SU-DHL-6 (cell line): ENCODE measurements around the gene TACO1.

ENCODE experiments used
- EZH2phosphoT487 ChIP-seq: fragments of 200-600 bp; sonication (generic), shearing (Covaris generic); conservative IDR thresholded peaks from 2 replicates; pipeline ENCODE4 v1.6.1; 2018; ENCODE audit warnings: mild to moderate bottlenecking, antibody characterized with exemption, low read length, moderate library complexity, mixed read lengths
- TF ChIP-seq, protein P1 (sequence below): fragments of 200-600 bp; sonication (generic); IDR thresholded peaks from one replicate; pipeline ENCODE4 v1.5.1; 2017; ENCODE audit warnings: antibody characterized with exemption, mild to moderate bottlenecking, low read length, moderate library complexity; ENCODE audit not compliant: insufficient read depth, poor library complexity, severe bottlenecking

DNA sequence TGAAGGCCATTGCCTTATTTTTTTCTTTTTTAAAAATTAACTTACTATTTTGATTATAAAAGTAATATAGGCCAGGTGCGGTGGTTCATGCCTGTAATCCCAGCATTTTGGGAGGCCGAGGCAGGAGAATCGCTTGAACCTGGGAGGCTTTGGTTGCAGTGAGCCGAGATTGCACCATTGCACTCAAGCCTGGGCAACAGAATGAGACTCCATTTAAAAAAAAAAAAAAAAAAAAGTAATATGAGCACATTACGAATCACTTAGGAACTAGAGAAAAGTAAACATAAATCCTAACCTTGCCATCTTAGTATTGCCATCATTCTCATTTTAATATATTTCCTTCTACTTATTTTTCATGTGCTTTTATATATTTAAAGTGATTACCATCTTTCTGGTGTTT, 12.9 kb upstream of the TACO1 start:
- TF ChIP-seq, protein P1, sequence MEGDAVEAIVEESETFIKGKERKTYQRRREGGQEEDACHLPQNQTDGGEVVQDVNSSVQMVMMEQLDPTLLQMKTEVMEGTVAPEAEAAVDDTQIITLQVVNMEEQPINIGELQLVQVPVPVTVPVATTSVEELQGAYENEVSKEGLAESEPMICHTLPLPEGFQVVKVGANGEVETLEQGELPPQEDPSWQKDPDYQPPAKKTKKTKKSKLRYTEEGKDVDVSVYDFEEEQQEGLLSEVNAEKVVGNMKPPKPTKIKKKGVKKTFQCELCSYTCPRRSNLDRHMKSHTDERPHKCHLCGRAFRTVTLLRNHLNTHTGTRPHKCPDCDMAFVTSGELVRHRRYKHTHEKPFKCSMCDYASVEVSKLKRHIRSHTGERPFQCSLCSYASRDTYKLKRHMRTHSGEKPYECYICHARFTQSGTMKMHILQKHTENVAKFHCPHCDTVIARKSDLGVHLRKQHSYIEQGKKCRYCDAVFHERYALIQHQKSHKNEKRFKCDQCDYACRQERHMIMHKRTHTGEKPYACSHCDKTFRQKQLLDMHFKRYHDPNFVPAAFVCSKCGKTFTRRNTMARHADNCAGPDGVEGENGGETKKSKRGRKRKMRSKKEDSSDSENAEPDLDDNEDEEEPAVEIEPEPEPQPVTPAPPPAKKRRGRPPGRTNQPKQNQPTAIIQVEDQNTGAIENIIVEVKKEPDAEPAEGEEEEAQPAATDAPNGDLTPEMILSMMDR: no peak
- no peak for TF ChIP-seq EZH2phosphoT487
